Measurements from ENCODE around the gene BCL2.

- TF ChIP-seq SP1 (CRISPR knock-in tag; conservative IDR thresholded peaks at IDR 0.05), result no peak
- no peak for TF ChIP-seq ZNF121 (CRISPR knock-in tag; IDR thresholded peaks at IDR 0.05)
- TF ChIP-seq, protein P1, sequence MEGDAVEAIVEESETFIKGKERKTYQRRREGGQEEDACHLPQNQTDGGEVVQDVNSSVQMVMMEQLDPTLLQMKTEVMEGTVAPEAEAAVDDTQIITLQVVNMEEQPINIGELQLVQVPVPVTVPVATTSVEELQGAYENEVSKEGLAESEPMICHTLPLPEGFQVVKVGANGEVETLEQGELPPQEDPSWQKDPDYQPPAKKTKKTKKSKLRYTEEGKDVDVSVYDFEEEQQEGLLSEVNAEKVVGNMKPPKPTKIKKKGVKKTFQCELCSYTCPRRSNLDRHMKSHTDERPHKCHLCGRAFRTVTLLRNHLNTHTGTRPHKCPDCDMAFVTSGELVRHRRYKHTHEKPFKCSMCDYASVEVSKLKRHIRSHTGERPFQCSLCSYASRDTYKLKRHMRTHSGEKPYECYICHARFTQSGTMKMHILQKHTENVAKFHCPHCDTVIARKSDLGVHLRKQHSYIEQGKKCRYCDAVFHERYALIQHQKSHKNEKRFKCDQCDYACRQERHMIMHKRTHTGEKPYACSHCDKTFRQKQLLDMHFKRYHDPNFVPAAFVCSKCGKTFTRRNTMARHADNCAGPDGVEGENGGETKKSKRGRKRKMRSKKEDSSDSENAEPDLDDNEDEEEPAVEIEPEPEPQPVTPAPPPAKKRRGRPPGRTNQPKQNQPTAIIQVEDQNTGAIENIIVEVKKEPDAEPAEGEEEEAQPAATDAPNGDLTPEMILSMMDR (IDR thresholded peaks at IDR 0.05), result no peak
- TF ChIP-seq, protein P2, sequence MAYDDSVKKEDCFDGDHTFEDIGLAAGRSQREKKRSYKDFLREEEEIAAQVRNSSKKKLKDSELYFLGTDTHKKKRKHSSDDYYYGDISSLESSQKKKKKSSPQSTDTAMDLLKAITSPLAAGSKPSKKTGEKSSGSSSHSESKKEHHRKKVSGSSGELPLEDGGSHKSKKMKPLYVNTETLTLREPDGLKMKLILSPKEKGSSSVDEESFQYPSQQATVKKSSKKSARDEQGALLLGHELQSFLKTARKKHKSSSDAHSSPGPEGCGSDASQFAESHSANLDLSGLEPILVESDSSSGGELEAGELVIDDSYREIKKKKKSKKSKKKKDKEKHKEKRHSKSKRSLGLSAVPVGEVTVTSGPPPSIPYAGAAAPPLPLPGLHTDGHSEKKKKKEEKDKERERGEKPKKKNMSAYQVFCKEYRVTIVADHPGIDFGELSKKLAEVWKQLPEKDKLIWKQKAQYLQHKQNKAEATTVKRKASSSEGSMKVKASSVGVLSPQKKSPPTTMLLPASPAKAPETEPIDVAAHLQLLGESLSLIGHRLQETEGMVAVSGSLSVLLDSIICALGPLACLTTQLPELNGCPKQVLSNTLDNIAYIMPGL (CRISPR knock-in tag; IDR thresholded peaks at IDR 0.05), result no peak
- TF ChIP-seq ATF1 (CRISPR knock-in tag; IDR thresholded peaks at IDR 0.05), result no peak
- no peak for TF ChIP-seq MLX (CRISPR knock-in tag; IDR thresholded peaks at IDR 0.05)
- TF ChIP-seq, protein P3, sequence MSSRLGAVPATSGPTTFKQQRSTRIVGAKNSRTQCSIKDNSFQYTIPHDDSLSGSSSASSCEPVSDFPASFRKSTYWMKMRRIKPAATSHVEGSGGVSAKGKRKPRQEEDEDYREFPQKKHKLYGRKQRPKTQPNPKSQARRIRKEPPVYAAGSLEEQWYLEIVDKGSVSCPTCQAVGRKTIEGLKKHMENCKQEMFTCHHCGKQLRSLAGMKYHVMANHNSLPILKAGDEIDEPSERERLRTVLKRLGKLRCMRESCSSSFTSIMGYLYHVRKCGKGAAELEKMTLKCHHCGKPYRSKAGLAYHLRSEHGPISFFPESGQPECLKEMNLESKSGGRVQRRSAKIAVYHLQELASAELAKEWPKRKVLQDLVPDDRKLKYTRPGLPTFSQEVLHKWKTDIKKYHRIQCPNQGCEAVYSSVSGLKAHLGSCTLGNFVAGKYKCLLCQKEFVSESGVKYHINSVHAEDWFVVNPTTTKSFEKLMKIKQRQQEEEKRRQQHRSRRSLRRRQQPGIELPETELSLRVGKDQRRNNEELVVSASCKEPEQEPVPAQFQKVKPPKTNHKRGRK (CRISPR knock-in tag; IDR thresholded peaks at IDR 0.05; ENCODE audit: borderline replicate concordance), result no peak
- no peak for TF ChIP-seq NR3C1 (CRISPR knock-in tag; conservative IDR thresholded peaks at IDR 0.05; ENCODE audit: low read depth)
- TF ChIP-seq MYBL2 (CRISPR knock-in tag; IDR thresholded peaks at IDR 0.05), result no peak
- no peak for TF ChIP-seq ESRRA (CRISPR knock-in tag; IDR thresholded peaks at IDR 0.05; ENCODE audit: borderline replicate concordance)
- no peak for TF ChIP-seq MAX (CRISPR knock-in tag; IDR thresholded peaks at IDR 0.05)
- TF ChIP-seq, protein P4, sequence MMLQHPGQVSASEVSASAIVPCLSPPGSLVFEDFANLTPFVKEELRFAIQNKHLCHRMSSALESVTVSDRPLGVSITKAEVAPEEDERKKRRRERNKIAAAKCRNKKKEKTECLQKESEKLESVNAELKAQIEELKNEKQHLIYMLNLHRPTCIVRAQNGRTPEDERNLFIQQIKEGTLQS (CRISPR knock-in tag; conservative IDR thresholded peaks at IDR 0.05), result no peak
- no peak for TF ChIP-seq ATF2 (CRISPR knock-in tag; IDR thresholded peaks at IDR 0.05; ENCODE audit: borderline replicate concordance, low read depth)
These were observed 158.4 kb downstream of the BCL2 start for GRCh38 chr18:63161032-63161760.
